ENCODE data around the gene TRPV3.

Gene TRPV3

GRCh38 chr17:3543453-3543852, 14.2 kb downstream of the TRPV3 start:
- H4K20me1 ChIP-seq (ENCODE audit: insufficient read depth, low read length) = no peaks in the 10 kb centered on the region
- H3F3A ChIP-seq (ENCODE audit: insufficient read depth, low read length) = no peaks in the 10 kb centered on the region
- TF ChIP-seq CTCF (IDR thresholded peaks at IDR 0.05; ENCODE audit: low read length) = no peak
- no peak for TF ChIP-seq EZH2phosphoT487 (IDR thresholded peaks at IDR 0.05; ENCODE audit: low read length)
- no peak for TF ChIP-seq EZH2 (optimal IDR thresholded peaks at IDR 0.05; ENCODE audit: low read depth, low read length)
- H3K27ac ChIP-seq (ENCODE audit: low read length) = no peak overlapping the region
- H3K9me3 ChIP-seq (replicated peaks; ENCODE audit: insufficient read depth, low read length) = no peaks in the 10 kb centered on the region
- H2AFZ ChIP-seq (ENCODE audit: low read length) = no peak overlapping the region
- peaks cover 5% of the 10 kb centered on the region; the same call in 1 of the 2 replicates for H3K36me3 ChIP-seq (replicated peaks; ENCODE audit: insufficient read depth, low read length)
- no peak overlapping the region for H3K9ac ChIP-seq (ENCODE audit: low read length)
- no peak overlapping the region for H3K4me3 ChIP-seq (ENCODE audit: low read length)
- no peaks in the 10 kb centered on the region for H3K4me1 ChIP-seq (ENCODE audit: low read length)
- no peaks in the 10 kb centered on the region for H3K9me2 ChIP-seq (replicated peaks; ENCODE audit: insufficient read depth, low read length)
- H3K79me2 ChIP-seq (ENCODE audit: low read length) = peaks cover 27% of the 10 kb centered on the region
- no peak overlapping the region for H3K4me2 ChIP-seq (ENCODE audit: low read depth, low read length)
- no peaks in the 10 kb centered on the region for H3K27me3 ChIP-seq (replicated peaks; ENCODE audit: insufficient read depth, low read length)
- no peak for DNase-seq

GRCh38 chr17:3542410-3543088, 15.1 kb downstream of the TRPV3 start:
- Histone ChIP-seq H3K79me2 (ENCODE audit: low read length) (peaks cover 18% of the 10 kb centered on the region), H3K27me3 (replicated peaks; ENCODE audit: insufficient read depth, low read length) (no peaks in the 10 kb centered on the region), H2AFZ (ENCODE audit: low read length) (no peak overlapping the region), H3K9me3 (replicated peaks; ENCODE audit: insufficient read depth, low read length) (no peaks in the 10 kb centered on the region), H3F3A (ENCODE audit: insufficient read depth, low read length) (no peaks in the 10 kb centered on the region), H3K9ac (ENCODE audit: low read length) (no peak overlapping the region), H3K4me1 (ENCODE audit: low read length) (no peaks in the 10 kb centered on the region), H3K4me2 (ENCODE audit: low read depth, low read length) (no peak overlapping the region), H4K20me1 (ENCODE audit: insufficient read depth, low read length) (no peaks in the 10 kb centered on the region), H3K36me3 (replicated peaks; ENCODE audit: insufficient read depth, low read length) (peaks cover 5% of the 10 kb centered on the region; the same call in 1 of the 2 replicates), H3K9me2 (replicated peaks; ENCODE audit: insufficient read depth, low read length) (no peaks in the 10 kb centered on the region), H3K27ac (ENCODE audit: low read length) (no peak overlapping the region), H3K4me3 (ENCODE audit: low read length) (no peak overlapping the region)
- no peak for DNase-seq
- TF ChIP-seq EZH2phosphoT487 (IDR thresholded peaks at IDR 0.05; ENCODE audit: low read length) (no peak), EZH2 (optimal IDR thresholded peaks at IDR 0.05; ENCODE audit: low read depth, low read length) (no peak), CTCF (IDR thresholded peaks at IDR 0.05; ENCODE audit: low read length) (no peak)

GRCh38 chr17:3539881-3540540, 17.6 kb downstream of the TRPV3 start:
- Histone ChIP-seq H3K9me2 (replicated peaks; ENCODE audit: insufficient read depth, low read length) (no peaks in the 10 kb centered on the region), H2AFZ (ENCODE audit: low read length) (no peak overlapping the region), H3F3A (ENCODE audit: insufficient read depth, low read length) (no peaks in the 10 kb centered on the region), H4K20me1 (ENCODE audit: insufficient read depth, low read length) (no peaks in the 10 kb centered on the region), H3K9me3 (replicated peaks; ENCODE audit: insufficient read depth, low read length) (no peaks in the 10 kb centered on the region), H3K4me3 (ENCODE audit: low read length) (no peak overlapping the region), H3K79me2 (ENCODE audit: low read length) (0 out of 2 replicates have a peak, but pooled peaks cover under 1% of the 10 kb centered on the region), H3K9ac (ENCODE audit: low read length) (no peak overlapping the region), H3K4me2 (ENCODE audit: low read depth, low read length) (no peak overlapping the region), H3K4me1 (ENCODE audit: low read length) (no peaks in the 10 kb centered on the region), H3K27ac (ENCODE audit: low read length) (no peak overlapping the region), H3K36me3 (replicated peaks; ENCODE audit: insufficient read depth, low read length) (peaks cover 5% of the 10 kb centered on the region; the same call in 1 of the 2 replicates), H3K27me3 (replicated peaks; ENCODE audit: insufficient read depth, low read length) (no peaks in the 10 kb centered on the region)
- no peak for TF ChIP-seq EZH2 (optimal IDR thresholded peaks at IDR 0.05; ENCODE audit: low read depth, low read length)
- TF ChIP-seq EZH2phosphoT487 (IDR thresholded peaks at IDR 0.05; ENCODE audit: low read length) = no peak
- no peak for TF ChIP-seq CTCF (IDR thresholded peaks at IDR 0.05; ENCODE audit: low read length)
- DNase-seq = no peak
